MM.1S (cell line): Measurements from ENCODE around the gene BTG4.
A peak's percentile ranks its signal among the peaks of the same experiment; 100 is the strongest.

Experiments used
- DNase-seq: peaks from one replicate; pipeline ENCODE4 v3.0.0-alpha.2; 2015
- H2AFZ ChIP-seq: fragments of 300-600 bp; sonication (generic); 2 replicates; pipeline ENCODE4 v1.6.0; 2016; ENCODE audit warnings: antibody characterized with exemption, low read length
- H3F3A ChIP-seq: fragments of 300-600 bp; sonication (generic); 2 replicates; pipeline ENCODE4 v1.6.1; 2016; ENCODE audit warnings: mild to moderate bottlenecking, antibody characterized with exemption, low read length, moderate library complexity, mixed read lengths; ENCODE audit not compliant: insufficient read depth
- H3K27ac ChIP-seq: fragments of 300-600 bp; sonication (generic); 2 replicates; pipeline ENCODE4 v1.5.1; 2016; ENCODE audit warnings: mild to moderate bottlenecking, low read length
- H3K27me3 ChIP-seq: fragments of 300-600 bp; sonication (generic); replicated peaks from 2 replicates; pipeline ENCODE4 v1.6.0; 2016; ENCODE audit warnings: low read length; ENCODE audit not compliant: insufficient read depth
- H3K36me3 ChIP-seq: fragments of 300-600 bp; sonication (generic); replicated peaks from 2 replicates; pipeline ENCODE4 v1.6.1; 2016; ENCODE audit warnings: mild to moderate bottlenecking, low read length, mixed read lengths; ENCODE audit not compliant: insufficient read depth
- H3K4me1 ChIP-seq: fragments of 300-600 bp; sonication (generic); 2 replicates; pipeline ENCODE4 v1.6.1; 2016; ENCODE audit warnings: low read length, mixed read lengths
- H3K4me2 ChIP-seq: fragments of 300-600 bp; sonication (generic); 2 replicates; pipeline ENCODE4 v1.6.0; 2016; ENCODE audit warnings: low read depth, low read length
- H3K4me3 ChIP-seq: fragments of 300-600 bp; sonication (generic); 2 replicates; pipeline ENCODE4 v1.5.1; 2016; ENCODE audit warnings: low read length, mixed read lengths
- H3K79me2 ChIP-seq: fragments of 300-600 bp; sonication (generic); 2 replicates; pipeline ENCODE4 v1.6.1; 2016; ENCODE audit warnings: mixed run types, low read length, mixed read lengths
- H3K9ac ChIP-seq: fragments of 300-600 bp; sonication (generic); 2 replicates; pipeline ENCODE4 v1.6.1; 2016; ENCODE audit warnings: low read length, mixed read lengths
- H3K9me2 ChIP-seq: fragments of 300-600 bp; sonication (generic); replicated peaks from 2 replicates; pipeline ENCODE4 v1.6.1; 2016; ENCODE audit warnings: mild to moderate bottlenecking, low read length, mixed read lengths; ENCODE audit not compliant: insufficient read depth
- H3K9me3 ChIP-seq: fragments of 300-600 bp; sonication (generic); replicated peaks from 2 replicates; pipeline ENCODE4 v1.6.1; 2016; ENCODE audit warnings: mild to moderate bottlenecking, low read length, mixed read lengths; ENCODE audit not compliant: insufficient read depth
- H4K20me1 ChIP-seq: fragments of 300-600 bp; sonication (generic); 2 replicates; pipeline ENCODE4 v1.6.1; 2016; ENCODE audit warnings: mild to moderate bottlenecking, low read length, moderate library complexity, mixed read lengths; ENCODE audit not compliant: insufficient read depth
- EZH2 ChIP-seq: fragments of 300-600 bp; sonication (generic); optimal IDR thresholded peaks from 2 replicates; pipeline ENCODE3; 2017; ENCODE audit warnings: low read depth, mild to moderate bottlenecking, antibody characterized with exemption, low read length, mixed read lengths
- EZH2phosphoT487 ChIP-seq: fragments of 300-600 bp; sonication (generic); IDR thresholded peaks from 2 replicates; pipeline ENCODE4 v1.6.1; 2018; ENCODE audit warnings: antibody characterized with exemption, low read length
- TF ChIP-seq, protein P1 (sequence below): fragments of 300-600 bp; sonication (generic); IDR thresholded peaks from 2 replicates; pipeline ENCODE4 v1.5.1; 2016; ENCODE audit warnings: antibody characterized with exemption, low read length, mixed read lengths

The BTG4 gene

DNA sequence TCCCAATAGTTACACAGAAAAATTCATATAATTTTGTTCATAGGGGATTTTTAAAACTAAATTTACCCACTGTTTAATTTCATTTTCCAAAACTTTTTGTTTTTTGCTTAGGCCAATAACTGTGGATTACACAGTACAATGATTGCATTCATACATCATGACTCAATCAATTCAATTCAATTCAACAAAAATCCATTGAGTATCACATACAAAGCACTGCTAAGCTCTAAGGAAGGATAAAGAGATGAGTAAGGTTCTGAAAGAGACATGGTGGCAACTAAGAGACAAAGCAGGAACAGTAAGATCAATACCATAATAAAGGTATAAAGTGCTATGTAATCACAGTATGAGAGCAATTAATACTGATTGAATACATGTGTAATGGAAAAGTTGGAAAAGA lies 18.9 kb upstream of the BTG4 start:
- peaks cover 33% of the 10 kb centered on the region for H3K4me1 ChIP-seq
- H3K9me2 ChIP-seq = no peaks in the 10 kb centered on the region
- no peaks in the 10 kb centered on the region for H4K20me1 ChIP-seq
- H3K36me3 ChIP-seq = no peaks in the 10 kb centered on the region
- H3K79me2 ChIP-seq = no peaks in the 10 kb centered on the region
- TF ChIP-seq EZH2 = no peak
- TF ChIP-seq, protein P1, sequence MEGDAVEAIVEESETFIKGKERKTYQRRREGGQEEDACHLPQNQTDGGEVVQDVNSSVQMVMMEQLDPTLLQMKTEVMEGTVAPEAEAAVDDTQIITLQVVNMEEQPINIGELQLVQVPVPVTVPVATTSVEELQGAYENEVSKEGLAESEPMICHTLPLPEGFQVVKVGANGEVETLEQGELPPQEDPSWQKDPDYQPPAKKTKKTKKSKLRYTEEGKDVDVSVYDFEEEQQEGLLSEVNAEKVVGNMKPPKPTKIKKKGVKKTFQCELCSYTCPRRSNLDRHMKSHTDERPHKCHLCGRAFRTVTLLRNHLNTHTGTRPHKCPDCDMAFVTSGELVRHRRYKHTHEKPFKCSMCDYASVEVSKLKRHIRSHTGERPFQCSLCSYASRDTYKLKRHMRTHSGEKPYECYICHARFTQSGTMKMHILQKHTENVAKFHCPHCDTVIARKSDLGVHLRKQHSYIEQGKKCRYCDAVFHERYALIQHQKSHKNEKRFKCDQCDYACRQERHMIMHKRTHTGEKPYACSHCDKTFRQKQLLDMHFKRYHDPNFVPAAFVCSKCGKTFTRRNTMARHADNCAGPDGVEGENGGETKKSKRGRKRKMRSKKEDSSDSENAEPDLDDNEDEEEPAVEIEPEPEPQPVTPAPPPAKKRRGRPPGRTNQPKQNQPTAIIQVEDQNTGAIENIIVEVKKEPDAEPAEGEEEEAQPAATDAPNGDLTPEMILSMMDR = no peak
- no peak for TF ChIP-seq EZH2phosphoT487
- H2AFZ ChIP-seq = peak overlapping the region; percentile 12; the same call in 1 of the 2 replicates
- H3K4me3 ChIP-seq = peak overlapping the region; percentile 7; the same call in 1 of the 2 replicates
- H3K27ac ChIP-seq = peak overlapping the region; percentile 88; the same call in 1 of the 2 replicates
- H3K9ac ChIP-seq = peak overlapping the region; percentile 39; the same call in 1 of the 2 replicates
- no peaks in the 10 kb centered on the region for H3K27me3 ChIP-seq
- no peak for DNase-seq
- no peaks in the 10 kb centered on the region for H3K9me3 ChIP-seq
- H3F3A ChIP-seq = peaks cover 24% of the 10 kb centered on the region
- peak overlapping the region; percentile 55 for H3K4me2 ChIP-seq

DNA sequence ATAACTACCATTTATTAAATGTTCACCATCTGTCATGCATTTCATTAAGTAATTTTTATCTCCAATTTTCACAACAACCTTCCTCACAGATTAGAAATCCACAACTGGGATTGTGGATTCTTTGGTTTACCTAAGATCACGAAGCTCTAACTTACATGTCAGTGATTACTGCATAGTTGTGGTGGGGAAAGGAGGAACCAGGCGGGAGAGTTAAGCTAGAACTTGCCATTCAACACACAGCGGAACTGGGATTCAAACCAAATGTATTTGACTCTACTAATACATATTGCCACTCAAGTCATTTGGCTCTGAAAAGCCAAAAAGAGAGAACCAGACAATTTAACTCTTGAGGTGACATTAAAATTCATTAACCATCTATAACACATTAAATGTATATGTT lies 17.9 kb upstream of the BTG4 start:
- Histone ChIP-seq H3K27ac (no peak overlapping the region), H3K36me3 (no peaks in the 10 kb centered on the region), H3K27me3 (no peaks in the 10 kb centered on the region), H3K9me3 (no peaks in the 10 kb centered on the region), H3K4me1 (peaks cover 36% of the 10 kb centered on the region), H3K79me2 (no peaks in the 10 kb centered on the region), H3K9me2 (no peaks in the 10 kb centered on the region), H3K4me2 (no peak overlapping the region), H2AFZ (no peak overlapping the region), H3K4me3 (no peak overlapping the region), H3K9ac (no peak overlapping the region), H3F3A (peaks cover 24% of the 10 kb centered on the region), H4K20me1 (no peaks in the 10 kb centered on the region)
- DNase-seq = no peak
- TF ChIP-seq, protein P1 = no peak
- TF ChIP-seq EZH2 (no peak), EZH2phosphoT487 (no peak)

DNA sequence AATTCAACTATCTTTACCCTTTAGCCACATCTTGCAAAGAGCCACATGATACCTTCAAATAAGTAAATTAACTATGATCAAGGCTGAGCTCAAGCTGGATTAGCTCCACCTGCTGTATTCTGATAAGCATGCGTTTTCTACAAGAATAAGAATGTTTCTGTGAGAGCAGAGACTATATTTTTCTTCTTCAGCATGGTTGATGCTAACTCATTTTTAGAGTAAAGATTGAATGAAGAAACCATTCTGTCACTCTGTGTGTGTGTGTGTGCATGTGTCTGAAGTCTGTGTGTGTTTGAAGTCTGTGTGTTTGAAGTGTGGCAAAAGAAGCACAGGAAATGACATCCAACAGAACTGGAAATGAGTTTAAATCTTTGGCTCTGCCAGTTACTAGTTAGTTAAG lies 16.4 kb upstream of the BTG4 start:
- Histone ChIP-seq H3K4me1 (peaks cover 36% of the 10 kb centered on the region), H3K36me3 (no peaks in the 10 kb centered on the region), H3K79me2 (no peaks in the 10 kb centered on the region), H3F3A (peaks cover 24% of the 10 kb centered on the region), H3K4me2 (no peak overlapping the region), H3K27me3 (no peaks in the 10 kb centered on the region), H4K20me1 (no peaks in the 10 kb centered on the region), H3K9ac (no peak overlapping the region), H3K9me3 (no peaks in the 10 kb centered on the region), H2AFZ (no peak overlapping the region), H3K9me2 (no peaks in the 10 kb centered on the region), H3K4me3 (no peak overlapping the region), H3K27ac (no peak overlapping the region)
- DNase-seq = no peak
- TF ChIP-seq, protein P1 = peak; percentile 26
- no peak for TF ChIP-seq EZH2phosphoT487
- no peak for TF ChIP-seq EZH2
